22Rv1 (cell line): Measurements from ENCODE around the gene POLR2L.
A peak's percentile ranks its signal among the peaks of the same experiment; 100 is the strongest.

ENCODE experiments used
- ZFX ChIP-seq: fragments of 450-650 bp; IDR thresholded peaks from 2 replicates; pipeline ENCODE4 v1.6.1; 2017; ENCODE audit warnings: antibody characterized with exemption, borderline replicate concordance
- TF ChIP-seq, protein P1 (sequence below): fragments of 450-650 bp; IDR thresholded peaks from 2 replicates; pipeline ENCODE4 v1.5.1; 2017; ENCODE audit warnings: mild to moderate bottlenecking

DNA sequence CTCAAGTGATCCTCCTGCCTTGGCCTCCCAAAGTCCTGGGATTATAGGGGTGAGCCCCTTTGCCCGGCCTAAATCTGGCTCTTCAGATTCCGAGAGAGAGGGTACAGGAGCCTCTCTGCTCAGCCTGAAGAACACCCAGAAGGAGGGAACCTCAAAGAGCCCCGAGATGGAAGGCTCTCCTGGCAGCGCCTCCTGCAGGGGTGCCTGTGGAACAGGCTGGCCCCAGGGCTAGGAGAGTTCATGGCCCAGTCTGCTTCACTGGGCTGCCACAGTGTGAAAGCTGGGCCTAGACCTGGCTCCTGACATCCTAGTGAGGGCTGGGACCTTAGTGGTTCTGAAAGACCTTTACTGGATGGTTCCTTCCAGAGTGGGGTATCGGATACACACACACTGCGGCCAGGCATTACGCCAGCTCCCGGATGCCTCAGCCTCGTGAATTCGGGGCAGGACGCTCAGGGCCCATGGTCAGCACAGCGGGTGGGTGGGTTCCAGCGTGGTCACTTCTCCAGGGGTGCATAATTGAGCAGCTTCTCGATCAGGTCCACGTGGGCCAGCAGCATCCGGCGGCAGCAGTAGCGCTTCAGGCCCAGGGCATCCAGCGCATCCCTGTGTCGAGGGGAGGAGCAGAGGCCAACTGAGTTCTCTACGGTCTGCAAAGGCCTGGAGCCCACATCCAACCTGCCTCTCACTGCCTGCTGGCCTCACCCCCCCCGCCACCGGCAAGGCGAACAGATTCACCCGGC, 2.3 kb downstream of the POLR2L start:
- TF ChIP-seq, protein P1, sequence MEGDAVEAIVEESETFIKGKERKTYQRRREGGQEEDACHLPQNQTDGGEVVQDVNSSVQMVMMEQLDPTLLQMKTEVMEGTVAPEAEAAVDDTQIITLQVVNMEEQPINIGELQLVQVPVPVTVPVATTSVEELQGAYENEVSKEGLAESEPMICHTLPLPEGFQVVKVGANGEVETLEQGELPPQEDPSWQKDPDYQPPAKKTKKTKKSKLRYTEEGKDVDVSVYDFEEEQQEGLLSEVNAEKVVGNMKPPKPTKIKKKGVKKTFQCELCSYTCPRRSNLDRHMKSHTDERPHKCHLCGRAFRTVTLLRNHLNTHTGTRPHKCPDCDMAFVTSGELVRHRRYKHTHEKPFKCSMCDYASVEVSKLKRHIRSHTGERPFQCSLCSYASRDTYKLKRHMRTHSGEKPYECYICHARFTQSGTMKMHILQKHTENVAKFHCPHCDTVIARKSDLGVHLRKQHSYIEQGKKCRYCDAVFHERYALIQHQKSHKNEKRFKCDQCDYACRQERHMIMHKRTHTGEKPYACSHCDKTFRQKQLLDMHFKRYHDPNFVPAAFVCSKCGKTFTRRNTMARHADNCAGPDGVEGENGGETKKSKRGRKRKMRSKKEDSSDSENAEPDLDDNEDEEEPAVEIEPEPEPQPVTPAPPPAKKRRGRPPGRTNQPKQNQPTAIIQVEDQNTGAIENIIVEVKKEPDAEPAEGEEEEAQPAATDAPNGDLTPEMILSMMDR = peak; percentile 53
- TF ChIP-seq ZFX = no peak
